ENCODE results near the gene CP. TPM values are rescaled to one million over a fixed set of nuclear protein-coding genes. Genes with fewer than 3 reads are reported as not detected.

The CP gene
- total and polyA plus RNA-seq, 2 experiments from 2014 or later = 2.8 to 3.6 TPM

DNA sequence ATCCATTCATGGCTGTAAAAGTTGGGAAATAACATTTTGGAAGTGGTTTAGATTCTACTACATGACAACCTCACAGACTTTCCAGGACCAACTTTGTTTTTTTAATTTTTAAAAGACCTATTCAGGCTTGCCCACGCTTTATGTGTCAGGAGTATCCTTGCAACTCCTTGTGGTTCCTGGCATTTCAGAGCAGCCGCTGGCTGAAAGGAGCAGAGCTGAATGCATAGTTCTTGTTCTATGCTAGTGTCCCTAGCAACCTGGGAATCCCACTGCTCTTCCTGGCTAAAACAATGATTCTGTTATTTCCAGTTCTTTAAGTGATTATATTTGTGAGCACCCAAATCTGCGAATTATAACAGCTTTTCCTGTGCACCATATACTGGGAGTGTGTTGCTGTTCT is 34.9 kb downstream of the CP start (continued):
- TF ChIP-seq, protein P1, sequence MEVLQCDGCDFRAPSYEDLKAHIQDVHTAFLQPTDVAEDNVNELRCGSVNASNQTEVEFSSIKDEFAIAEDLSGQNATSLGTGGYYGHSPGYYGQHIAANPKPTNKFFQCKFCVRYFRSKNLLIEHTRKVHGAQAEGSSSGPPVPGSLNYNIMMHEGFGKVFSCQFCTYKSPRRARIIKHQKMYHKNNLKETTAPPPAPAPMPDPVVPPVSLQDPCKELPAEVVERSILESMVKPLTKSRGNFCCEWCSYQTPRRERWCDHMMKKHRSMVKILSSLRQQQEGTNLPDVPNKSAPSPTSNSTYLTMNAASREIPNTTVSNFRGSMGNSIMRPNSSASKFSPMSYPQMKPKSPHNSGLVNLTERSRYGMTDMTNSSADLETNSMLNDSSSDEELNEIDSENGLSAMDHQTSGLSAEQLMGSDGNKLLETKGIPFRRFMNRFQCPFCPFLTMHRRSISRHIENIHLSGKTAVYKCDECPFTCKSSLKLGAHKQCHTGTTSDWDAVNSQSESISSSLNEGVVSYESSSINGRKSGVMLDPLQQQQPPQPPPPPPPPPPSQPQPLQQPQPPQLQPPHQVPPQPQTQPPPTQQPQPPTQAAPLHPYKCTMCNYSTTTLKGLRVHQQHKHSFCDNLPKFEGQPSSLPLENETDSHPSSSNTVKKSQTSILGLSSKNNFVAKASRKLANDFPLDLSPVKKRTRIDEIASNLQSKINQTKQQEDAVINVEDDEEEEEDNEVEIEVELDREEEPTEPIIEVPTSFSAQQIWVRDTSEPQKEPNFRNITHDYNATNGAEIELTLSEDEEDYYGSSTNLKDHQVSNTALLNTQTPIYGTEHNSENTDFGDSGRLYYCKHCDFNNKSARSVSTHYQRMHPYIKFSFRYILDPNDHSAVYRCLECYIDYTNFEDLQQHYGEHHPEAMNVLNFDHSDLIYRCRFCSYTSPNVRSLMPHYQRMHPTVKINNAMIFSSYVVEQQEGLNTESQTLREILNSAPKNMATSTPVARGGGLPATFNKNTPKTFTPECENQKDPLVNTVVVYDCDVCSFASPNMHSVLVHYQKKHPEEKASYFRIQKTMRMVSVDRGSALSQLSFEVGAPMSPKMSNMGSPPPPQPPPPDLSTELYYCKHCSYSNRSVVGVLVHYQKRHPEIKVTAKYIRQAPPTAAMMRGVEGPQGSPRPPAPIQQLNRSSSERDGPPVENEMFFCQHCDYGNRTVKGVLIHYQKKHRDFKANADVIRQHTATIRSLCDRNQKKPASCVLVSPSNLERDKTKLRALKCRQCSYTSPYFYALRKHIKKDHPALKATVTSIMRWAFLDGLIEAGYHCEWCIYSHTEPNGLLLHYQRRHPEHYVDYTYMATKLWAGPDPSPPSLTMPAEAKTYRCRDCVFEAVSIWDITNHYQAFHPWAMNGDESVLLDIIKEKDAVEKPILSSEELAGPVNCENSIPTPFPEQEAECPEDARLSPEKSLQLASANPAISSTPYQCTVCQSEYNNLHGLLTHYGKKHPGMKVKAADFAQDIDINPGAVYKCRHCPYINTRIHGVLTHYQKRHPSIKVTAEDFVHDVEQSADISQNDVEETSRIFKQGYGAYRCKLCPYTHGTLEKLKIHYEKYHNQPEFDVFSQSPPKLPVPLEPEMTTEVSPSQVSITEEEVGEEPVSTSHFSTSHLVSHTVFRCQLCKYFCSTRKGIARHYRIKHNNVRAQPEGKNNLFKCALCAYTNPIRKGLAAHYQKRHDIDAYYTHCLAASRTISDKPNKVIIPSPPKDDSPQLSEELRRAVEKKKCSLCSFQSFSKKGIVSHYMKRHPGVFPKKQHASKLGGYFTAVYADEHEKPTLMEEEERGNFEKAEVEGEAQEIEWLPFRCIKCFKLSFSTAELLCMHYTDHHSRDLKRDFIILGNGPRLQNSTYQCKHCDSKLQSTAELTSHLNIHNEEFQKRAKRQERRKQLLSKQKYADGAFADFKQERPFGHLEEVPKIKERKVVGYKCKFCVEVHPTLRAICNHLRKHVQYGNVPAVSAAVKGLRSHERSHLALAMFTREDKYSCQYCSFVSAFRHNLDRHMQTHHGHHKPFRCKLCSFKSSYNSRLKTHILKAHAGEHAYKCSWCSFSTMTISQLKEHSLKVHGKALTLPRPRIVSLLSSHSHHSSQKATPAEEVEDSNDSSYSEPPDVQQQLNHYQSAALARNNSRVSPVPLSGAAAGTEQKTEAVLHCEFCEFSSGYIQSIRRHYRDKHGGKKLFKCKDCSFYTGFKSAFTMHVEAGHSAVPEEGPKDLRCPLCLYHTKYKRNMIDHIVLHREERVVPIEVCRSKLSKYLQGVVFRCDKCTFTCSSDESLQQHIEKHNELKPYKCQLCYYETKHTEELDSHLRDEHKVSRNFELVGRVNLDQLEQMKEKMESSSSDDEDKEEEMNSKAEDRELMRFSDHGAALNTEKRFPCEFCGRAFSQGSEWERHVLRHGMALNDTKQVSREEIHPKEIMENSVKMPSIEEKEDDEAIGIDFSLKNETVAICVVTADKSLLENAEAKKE (CRISPR knock-in tag; IDR thresholded peaks at IDR 0.05) = no peak
- TF ChIP-seq CREB1 (CRISPR knock-in tag; IDR thresholded peaks at IDR 0.05; ENCODE audit: low read depth) = no peak
- TF ChIP-seq ZNF331 (CRISPR knock-in tag; IDR thresholded peaks at IDR 0.05; ENCODE audit: low read depth) = no peak

DNA sequence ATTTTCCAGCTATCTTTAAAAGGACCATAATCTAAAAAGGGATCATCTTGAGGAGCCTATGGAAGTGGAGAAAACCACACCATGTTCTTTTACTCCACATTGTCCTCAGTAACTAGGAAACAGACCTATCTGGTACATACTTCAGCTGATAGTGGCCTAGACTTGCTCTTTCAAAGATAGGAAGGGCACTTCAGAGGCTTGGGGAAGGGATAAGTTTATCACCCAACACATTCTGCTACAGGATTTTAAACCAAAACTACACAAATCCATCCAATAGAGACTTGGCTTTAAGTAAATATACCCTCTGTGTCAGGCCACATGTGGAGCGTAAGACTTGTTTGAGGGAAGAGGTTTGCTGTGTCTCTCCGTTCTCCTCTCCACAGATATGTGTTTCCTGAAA is 35.4 kb downstream of the CP start:
- Histone ChIP-seq H3K4me3 (no peak overlapping the region), H3F3A (replicated peaks; ENCODE audit: low read depth) (no peaks in the 10 kb centered on the region), H3K9me2 (ENCODE audit: insufficient read depth) (0 out of 2 replicates have a peak, but pooled peaks cover 3% of the 10 kb centered on the region), H3K4me2 (no peak overlapping the region), H3K27ac (ENCODE audit: low read depth) (no peak overlapping the region), H3K27me3 (ENCODE audit: insufficient read depth) (no peaks in the 10 kb centered on the region), H4K20me1 (replicated peaks; ENCODE audit: insufficient read depth) (no peaks in the 10 kb centered on the region), H3K36me3 (ENCODE audit: insufficient read depth) (no peaks in the 10 kb centered on the region), H2AFZ (no peak overlapping the region), H3K79me2 (replicated peaks; ENCODE audit: insufficient read depth) (no peaks in the 10 kb centered on the region), H3K4me1 (ENCODE audit: insufficient read depth) (peaks cover 28% of the 10 kb centered on the region)
- Mint-ChIP-seq H3K4me3 (no peak overlapping the region), H3K27me3 (ENCODE audit: insufficient read depth, low read depth, poor library complexity) (peaks cover 4% of the 10 kb centered on the region), H3K4me1 (peaks cover 32% of the 10 kb centered on the region), H3K27ac (no peak overlapping the region), H3K36me3 (ENCODE audit: low read depth) (peaks cover 29% of the 10 kb centered on the region), H3K9me3 (peaks cover 7% of the 10 kb centered on the region)
- no peak for DNase-seq (ENCODE audit: low spot score)
- no peak for ATAC-seq
- TF ChIP-seq POLR2AphosphoS5 (IDR thresholded peaks at IDR 0.05; ENCODE audit: low read depth) = peak; percentile 39; the same call in 1 of the 2 replicates
- TF ChIP-seq, protein P1 (CRISPR knock-in tag; IDR thresholded peaks at IDR 0.05) = no peak
- TF ChIP-seq, protein P2, sequence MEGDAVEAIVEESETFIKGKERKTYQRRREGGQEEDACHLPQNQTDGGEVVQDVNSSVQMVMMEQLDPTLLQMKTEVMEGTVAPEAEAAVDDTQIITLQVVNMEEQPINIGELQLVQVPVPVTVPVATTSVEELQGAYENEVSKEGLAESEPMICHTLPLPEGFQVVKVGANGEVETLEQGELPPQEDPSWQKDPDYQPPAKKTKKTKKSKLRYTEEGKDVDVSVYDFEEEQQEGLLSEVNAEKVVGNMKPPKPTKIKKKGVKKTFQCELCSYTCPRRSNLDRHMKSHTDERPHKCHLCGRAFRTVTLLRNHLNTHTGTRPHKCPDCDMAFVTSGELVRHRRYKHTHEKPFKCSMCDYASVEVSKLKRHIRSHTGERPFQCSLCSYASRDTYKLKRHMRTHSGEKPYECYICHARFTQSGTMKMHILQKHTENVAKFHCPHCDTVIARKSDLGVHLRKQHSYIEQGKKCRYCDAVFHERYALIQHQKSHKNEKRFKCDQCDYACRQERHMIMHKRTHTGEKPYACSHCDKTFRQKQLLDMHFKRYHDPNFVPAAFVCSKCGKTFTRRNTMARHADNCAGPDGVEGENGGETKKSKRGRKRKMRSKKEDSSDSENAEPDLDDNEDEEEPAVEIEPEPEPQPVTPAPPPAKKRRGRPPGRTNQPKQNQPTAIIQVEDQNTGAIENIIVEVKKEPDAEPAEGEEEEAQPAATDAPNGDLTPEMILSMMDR (conservative IDR thresholded peaks at IDR 0.05; ENCODE audit: low read depth in 2 of 2) = no peak
- TF ChIP-seq JUNB (IDR thresholded peaks at IDR 0.05; ENCODE audit: unreplicated experiment) = no peak
- no peak for TF ChIP-seq EZH2phosphoT487 (IDR thresholded peaks at IDR 0.05; ENCODE audit: unreplicated experiment)
